Measurements from ENCODE around the gene CLMN. TPM values are rescaled to one million over a fixed set of nuclear protein-coding genes. Genes with fewer than 3 reads are reported as not detected.
A peak's percentile ranks its signal among the peaks of the same experiment; 100 is the strongest.

The CLMN gene
- total and polyA plus RNA-seq, 7 experiments from 2014 or later: 0.43 to 6.8 (median 0.70) TPM

- POLR2A ChIA-PET: no interaction called here
- peaks cover 2 to 12% (median 7%) of the 10 kb centered on the region in 7 donors for H3K4me1 Mint-ChIP-seq
- intact Hi-C loops (cut with micrococcal nuclease): no loop called here
- H3K4me3 Mint-ChIP-seq: no peak overlapping the region
- peaks cover 7 to 30% (median 13%) of the 10 kb centered on the region in 11 donors for H3K9me3 Mint-ChIP-seq
- peaks cover 0 to 8% (median 0%) of the 10 kb centered on the region in 3 experiments for H3K9me3 ChIP-seq (ENCODE audit: control insufficient read depth in 2 of 3, low read length in 3 of 3)
- DNase-seq (no peak), ATAC-seq (peak; percentile 31)
- no peak overlapping the region for H3K4me3 ChIP-seq (ENCODE audit: low read length)
- peaks cover 3 to 4% of the 10 kb centered on the region in 2 donors for H3K4me1 ChIP-seq (ENCODE audit: control insufficient read depth in 2 of 2, insufficient read depth in 2 of 2, low read length in 2 of 2)
- H3K27me3 Mint-ChIP-seq: peaks cover 0 to 4% (median 0%) of the 10 kb centered on the region in 5 donors
- CTCF ChIA-PET: no interaction called here
- H3K27me3 ChIP-seq (ENCODE audit: control insufficient read depth in 2 of 2, insufficient read depth in 2 of 2, low read length in 2 of 2): no peaks in the 10 kb centered on the region
- H3K27ac Mint-ChIP-seq: no peak overlapping the region
- H3K36me3 ChIP-seq (ENCODE audit: control insufficient read depth in 2 of 3, insufficient read depth in 3 of 3, low read length in 3 of 3): no peaks in the 10 kb centered on the region
- H3K36me3 Mint-ChIP-seq: peaks cover 4 to 12% (median 8%) of the 10 kb centered on the region in 5 donors
- H3K27ac ChIP-seq (ENCODE audit: low read depth, low read length): no peak overlapping the region
Observed at GRCh38 chr14:95163132-95163531, 156.6 kb downstream of the CLMN start.

GRCh38 chr14:95162641-95163040 is 157.1 kb downstream of the CLMN start:
- peaks cover 6 to 17% (median 12%) of the 10 kb centered on the region in 7 donors for H3K4me1 Mint-ChIP-seq
- no peak overlapping the region for H3K4me3 Mint-ChIP-seq
- Histone ChIP-seq H3K4me1 (ENCODE audit: control insufficient read depth in 2 of 2, insufficient read depth in 2 of 2, low read length in 2 of 2) (peaks cover 6 to 8% of the 10 kb centered on the region in 2 donors), H3K27ac (ENCODE audit: low read depth, low read length) (no peak overlapping the region), H3K36me3 (ENCODE audit: control insufficient read depth in 2 of 3, insufficient read depth in 3 of 3, low read length in 3 of 3) (peaks cover 0 to under 1% (median 0%) of the 10 kb centered on the region in 3 experiments), H3K9me3 (ENCODE audit: control insufficient read depth in 2 of 3, low read length in 3 of 3) (peaks cover 0 to 8% (median 0%) of the 10 kb centered on the region in 3 experiments), H3K27me3 (ENCODE audit: control insufficient read depth in 2 of 2, insufficient read depth in 2 of 2, low read length in 2 of 2) (no peaks in the 10 kb centered on the region), H3K4me3 (ENCODE audit: low read length) (no peak overlapping the region)
- peaks cover 0 to 4% (median 0%) of the 10 kb centered on the region in 5 donors for H3K27me3 Mint-ChIP-seq
- peaks cover 7 to 25% (median 13%) of the 10 kb centered on the region in 11 donors for H3K9me3 Mint-ChIP-seq
- ATAC-seq (no peak), DNase-seq (no peak)
- intact Hi-C loops (cut with micrococcal nuclease): no loop called here
- POLR2A ChIA-PET: no interaction called here
- H3K27ac Mint-ChIP-seq: no peak overlapping the region
- peaks cover 4 to 10% (median 7%) of the 10 kb centered on the region in 5 donors for H3K36me3 Mint-ChIP-seq
- CTCF ChIA-PET: no interaction called here

- intact Hi-C loops (cut with micrococcal nuclease): loop anchor here (1.0 to 10.0 kb wide), 9 partner anchors 39 to 1973 kb away; partner anchors contain the start of genes ATG2B (in 2 of the 2), GSKIP (in 2 of the 2), SYNE3 (in 2 of the 2) and CLMN (in 1 of the 2)
- H3K27me3 Mint-ChIP-seq: no peaks in the 10 kb centered on the region
- H3K36me3 ChIP-seq (ENCODE audit: control insufficient read depth in 2 of 3, insufficient read depth in 3 of 3, low read length in 3 of 3): peaks cover 0 to 3% (median 0%) of the 10 kb centered on the region in 3 experiments
- H3K9me3 ChIP-seq (ENCODE audit: control insufficient read depth in 2 of 3, low read length in 3 of 3): no peaks in the 10 kb centered on the region
- peaks cover 32 to 55% (median 42%) of the 10 kb centered on the region in 7 donors for H3K4me1 Mint-ChIP-seq
- peak within 1 kb of the TSS; percentile 94 to 99 (median 98) for H3K4me3 Mint-ChIP-seq
- peak; percentile 92 for ATAC-seq
- POLR2A ChIA-PET: interaction anchor here (1.0 kb wide), 1 partner anchor 13 kb away, joined by 3 read pairs; no protein-coding TSS in a partner anchor
- H3K27ac ChIP-seq (ENCODE audit: low read depth, low read length): peak within 1 kb of the TSS; percentile 82
- H3K36me3 Mint-ChIP-seq: peaks cover 0 to 17% (median 0%) of the 10 kb centered on the region in 5 donors
- peak within 1 kb of the TSS; percentile 87 for H3K4me3 ChIP-seq (ENCODE audit: low read length)
- CTCF ChIA-PET: no interaction called here
- H3K27ac Mint-ChIP-seq: peak within 1 kb of the TSS; percentile 97 to 100 (median 99)
- H3K27me3 ChIP-seq (ENCODE audit: control insufficient read depth in 2 of 2, insufficient read depth in 2 of 2, low read length in 2 of 2): no peaks in the 10 kb centered on the region
- no peaks in the 10 kb centered on the region for H3K9me3 Mint-ChIP-seq
- peaks cover 31 to 36% of the 10 kb centered on the region in 2 donors for H3K4me1 ChIP-seq (ENCODE audit: control insufficient read depth in 2 of 2, insufficient read depth in 2 of 2, low read length in 2 of 2)
- peak; percentile 84 to 98 (median 93) for DNase-seq
Observed at GRCh38 chr14:95157327-95158189, 162.2 kb downstream of the CLMN start, which contains the start of gene DICER1. Gene DICER1, minus strand, starts transcription at chr14:95157529. Its CDS starts 24,071 bp downstream, at chr14:95133458.

- Histone ChIP-seq H3K4me1 (ENCODE audit: control insufficient read depth in 2 of 2, insufficient read depth in 2 of 2, low read length in 2 of 2) (peaks cover 31 to 41% of the 10 kb centered on the region in 2 donors), H3K4me3 (ENCODE audit: low read length) (peak overlapping the region; percentile 87)
- POLR2A ChIA-PET: interaction anchor here (1.0 kb wide), 1 partner anchor 12 kb away, joined by 3 read pairs; no protein-coding TSS in a partner anchor
Observed at GRCh38 chr14:95157048-95157326, 162.7 kb downstream of the CLMN start.

GRCh38 chr14:95156161-95157047 is 163.3 kb downstream of the CLMN start:
- peaks cover 0 to 17% (median 0%) of the 10 kb centered on the region in 5 donors for H3K36me3 Mint-ChIP-seq
- no peaks in the 10 kb centered on the region for H3K27me3 Mint-ChIP-seq
- Histone ChIP-seq H3K27me3 (ENCODE audit: control insufficient read depth in 2 of 2, insufficient read depth in 2 of 2, low read length in 2 of 2) (no peaks in the 10 kb centered on the region), H3K4me3 (ENCODE audit: low read length) (peak overlapping the region; percentile 87), H3K27ac (ENCODE audit: low read depth, low read length) (peak overlapping the region; percentile 82), H3K9me3 (ENCODE audit: control insufficient read depth in 2 of 3, low read length in 3 of 3) (no peaks in the 10 kb centered on the region), H3K4me1 (ENCODE audit: control insufficient read depth in 2 of 2, insufficient read depth in 2 of 2, low read length in 2 of 2) (peaks cover 31 to 44% of the 10 kb centered on the region in 2 donors), H3K36me3 (ENCODE audit: control insufficient read depth in 2 of 3, insufficient read depth in 3 of 3, low read length in 3 of 3) (peaks cover 0 to 3% (median 0%) of the 10 kb centered on the region in 3 experiments)
- ChIA-PET POLR2A (no interaction called here), CTCF (no interaction called here)
- H3K27ac Mint-ChIP-seq: peak overlapping the region; percentile 51 to 86 (median 79)
- ATAC-seq (peak; percentile 24), DNase-seq (peak in 3 of 9 donors; percentile 29 to 59 (median 57))
- no peaks in the 10 kb centered on the region for H3K9me3 Mint-ChIP-seq
- intact Hi-C loops (cut with micrococcal nuclease): loop anchor here (1.0 to 10.0 kb wide), 8 partner anchors 162 to 1972 kb away; partner anchors contain the start of genes ATG2B (in 2 of the 2), GSKIP (in 2 of the 2), SYNE3 (in 2 of the 2) and CLMN (in 1 of the 2)
- peak overlapping the region; percentile 71 to 94 (median 86) for H3K4me3 Mint-ChIP-seq
- peaks cover 41 to 66% (median 52%) of the 10 kb centered on the region in 7 donors for H3K4me1 Mint-ChIP-seq

More at GRCh38 chr14:95157048-95157326, 162.7 kb downstream of the CLMN start:
- Histone ChIP-seq H3K36me3 (ENCODE audit: control insufficient read depth in 2 of 3, insufficient read depth in 3 of 3, low read length in 3 of 3) (peaks cover 0 to 3% (median 0%) of the 10 kb centered on the region in 3 experiments), H3K27me3 (ENCODE audit: control insufficient read depth in 2 of 2, insufficient read depth in 2 of 2, low read length in 2 of 2) (no peaks in the 10 kb centered on the region), H3K9me3 (ENCODE audit: control insufficient read depth in 2 of 3, low read length in 3 of 3) (no peaks in the 10 kb centered on the region), H3K27ac (ENCODE audit: low read depth, low read length) (peak overlapping the region; percentile 82)
- DNase-seq: no peak
- no peaks in the 10 kb centered on the region for H3K27me3 Mint-ChIP-seq
- ATAC-seq: peak; percentile 48
- intact Hi-C loops (cut with micrococcal nuclease): loop anchor here (1.0 to 10.0 kb wide), 8 partner anchors 162 to 1972 kb away; partner anchors contain the start of genes ATG2B (in 2 of the 2), GSKIP (in 2 of the 2), SYNE3 (in 2 of the 2) and CLMN (in 1 of the 2)
- H3K4me3 Mint-ChIP-seq: peak overlapping the region in 9 of 10 donors; percentile 94 to 99 (median 98)
- H3K27ac Mint-ChIP-seq: peak overlapping the region in 5 of 9 donors; percentile 49 to 100 (median 99)
- H3K9me3 Mint-ChIP-seq: no peaks in the 10 kb centered on the region
- peaks cover 36 to 60% (median 46%) of the 10 kb centered on the region in 7 donors for H3K4me1 Mint-ChIP-seq
- CTCF ChIA-PET: no interaction called here
- peaks cover 0 to 17% (median 0%) of the 10 kb centered on the region in 5 donors for H3K36me3 Mint-ChIP-seq
